HepG2 (cell line): ENCODE measurements around the gene TMEM9. TPM values are rescaled to one million over a fixed set of nuclear protein-coding genes. Genes with fewer than 3 reads are reported as not detected.

Experiments used
- GATA4 ChIP-seq: sonication (generic); IDR thresholded peaks from 2 replicates; pipeline ENCODE4 v1.6.1; 2016; ENCODE audit warnings: antibody characterized with exemption, low read depth, borderline replicate concordance
- PHF21A ChIP-seq: sonication (generic); formaldehyde crosslinking; IDR thresholded peaks from 2 replicates; pipeline ENCODE4 v1.5.0; 2020; ENCODE audit warnings: mild to moderate bottlenecking, missing genetic modification reagents
- PHF8 ChIP-seq: sonication (generic); formaldehyde crosslinking; IDR thresholded peaks from 2 replicates; pipeline ENCODE4 v1.5.0; 2020; ENCODE audit warnings: missing genetic modification reagents
- TRIM24 ChIP-seq: sonication (generic); formaldehyde crosslinking; IDR thresholded peaks from 2 replicates; pipeline ENCODE4 v1.8.0; 2022; ENCODE audit warnings: mild to moderate bottlenecking, missing genetic modification reagents
- ZNF468 ChIP-seq: sonication (generic); formaldehyde crosslinking; IDR thresholded peaks from 2 replicates; pipeline ENCODE4 v1.8.0; 2022; ENCODE audit warnings: mild to moderate bottlenecking, moderate library complexity, missing genetic modification reagents
- polyA plus RNA-seq, 8 experiments: library from polyadenylated mRNA; depleted of rRNA in 3 of 8; stranded (reverse) in 7 of 8; unstranded in 1 of 8; fragments of >200 nt; fragmentation: Illumina TruSeq in 4 of 8; extraction: Trizol in 4 of 8; gene quantifications; 2 replicates each; pipeline versions ENCODE4 v1.2.1 to v1.2.3, GENCODE V29; 2011 to 2016; ENCODE audit warnings: low read depth in 4 of 8, missing spikeins in 1 of 8, mixed read lengths in 1 of 8; ENCODE audit not compliant: insufficient read depth in 1 of 8
- total RNA-seq, 5 experiments: library from RNA; depleted of rRNA; stranded (reverse); fragments of >200 nt; fragmentation: Illumina TruSeq; extraction: Trizol; gene quantifications; 2 replicates each; pipeline ENCODE4 v1.2.3, GENCODE V29; 2016; ENCODE audit warnings: low read depth in 1 of 5
- TF ChIP-seq, protein P1 (sequence below): sonication (generic); formaldehyde crosslinking; IDR thresholded peaks from one replicate; pipeline ENCODE4 v1.5.1; 2020; ENCODE audit warnings: mild to moderate bottlenecking, missing genetic modification reagents; ENCODE audit errors: not compliant biosample characterization
- TF ChIP-seq, protein P2 (sequence below): sonication (generic); formaldehyde crosslinking; IDR thresholded peaks from 2 replicates; pipeline ENCODE4 v1.4.0; 2020; ENCODE audit warnings: mild to moderate bottlenecking, missing genetic modification reagents
- TF ChIP-seq, protein P3 (sequence below): sonication (generic); formaldehyde crosslinking; IDR thresholded peaks from 2 replicates; pipeline ENCODE4 v1.8.0; 2022; ENCODE audit warnings: mild to moderate bottlenecking, missing genetic modification reagents, moderate library complexity
- TF ChIP-seq, protein P4 (sequence below): IDR thresholded peaks from 2 replicates; pipeline ENCODE4 v1.6.1; 2016; ENCODE audit warnings: missing compliant biosample characterization, missing genetic modification reagents, borderline replicate concordance
- TF ChIP-seq, protein P5 (sequence below): sonication (generic); formaldehyde crosslinking; IDR thresholded peaks from 2 replicates; pipeline ENCODE4 v1.8.1; 2022; ENCODE audit warnings: low read depth, mild to moderate bottlenecking, missing genetic modification reagents

The TMEM9 gene
- total and polyA plus RNA-seq, 2 of the 13 experiments (the other 11 are each of a cell fraction or from before 2014, with no cell fraction given): 60.9 to 102 TPM

DNA sequence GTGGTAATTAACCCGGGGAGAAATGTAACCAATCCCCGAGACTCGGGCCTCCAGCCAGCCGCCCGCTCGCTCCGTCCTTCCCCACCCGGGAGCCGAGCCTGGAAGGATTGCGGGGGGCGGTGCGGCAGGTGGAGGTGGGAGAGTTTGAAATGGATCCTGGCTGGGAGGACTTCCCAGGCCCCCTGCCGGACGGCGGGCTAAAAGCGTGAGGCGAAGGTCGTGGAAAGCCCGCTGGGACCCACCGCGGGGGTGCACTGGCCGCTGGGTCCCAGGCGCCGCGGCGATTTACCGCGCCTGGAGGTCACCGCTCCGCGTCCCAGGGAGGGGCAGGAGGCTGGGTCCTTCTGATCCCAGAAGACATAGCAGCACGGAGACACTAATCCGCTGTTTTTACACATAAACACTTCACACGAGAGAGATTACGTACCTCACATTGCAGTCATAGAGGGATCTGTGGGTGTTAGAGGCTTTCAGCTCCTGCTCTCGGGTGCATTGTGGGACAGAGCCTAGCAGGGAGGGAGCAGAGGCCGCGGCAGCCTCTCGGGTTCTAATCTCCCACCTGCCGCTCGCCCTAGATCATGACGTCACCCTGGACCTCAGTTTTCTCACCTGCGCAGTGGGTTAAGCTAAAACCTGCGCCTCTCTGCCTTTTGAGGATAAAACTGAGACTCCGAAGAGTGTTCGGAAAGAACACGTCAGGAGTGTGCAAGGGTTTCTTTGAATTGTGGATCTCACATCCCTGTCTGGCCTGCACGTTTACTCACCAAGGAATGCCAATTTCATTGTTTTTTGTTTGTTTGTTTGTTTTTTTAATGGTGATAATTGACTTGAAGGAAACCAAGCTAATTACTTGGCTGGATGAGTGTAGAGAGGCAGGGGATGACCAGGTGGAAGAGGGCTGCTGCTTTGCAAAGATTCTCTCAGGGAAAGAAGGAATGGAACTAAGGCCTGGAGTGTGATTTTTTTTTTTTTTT lies 17.1 kb upstream of the TMEM9 start (continued):
- TF ChIP-seq, protein P1, sequence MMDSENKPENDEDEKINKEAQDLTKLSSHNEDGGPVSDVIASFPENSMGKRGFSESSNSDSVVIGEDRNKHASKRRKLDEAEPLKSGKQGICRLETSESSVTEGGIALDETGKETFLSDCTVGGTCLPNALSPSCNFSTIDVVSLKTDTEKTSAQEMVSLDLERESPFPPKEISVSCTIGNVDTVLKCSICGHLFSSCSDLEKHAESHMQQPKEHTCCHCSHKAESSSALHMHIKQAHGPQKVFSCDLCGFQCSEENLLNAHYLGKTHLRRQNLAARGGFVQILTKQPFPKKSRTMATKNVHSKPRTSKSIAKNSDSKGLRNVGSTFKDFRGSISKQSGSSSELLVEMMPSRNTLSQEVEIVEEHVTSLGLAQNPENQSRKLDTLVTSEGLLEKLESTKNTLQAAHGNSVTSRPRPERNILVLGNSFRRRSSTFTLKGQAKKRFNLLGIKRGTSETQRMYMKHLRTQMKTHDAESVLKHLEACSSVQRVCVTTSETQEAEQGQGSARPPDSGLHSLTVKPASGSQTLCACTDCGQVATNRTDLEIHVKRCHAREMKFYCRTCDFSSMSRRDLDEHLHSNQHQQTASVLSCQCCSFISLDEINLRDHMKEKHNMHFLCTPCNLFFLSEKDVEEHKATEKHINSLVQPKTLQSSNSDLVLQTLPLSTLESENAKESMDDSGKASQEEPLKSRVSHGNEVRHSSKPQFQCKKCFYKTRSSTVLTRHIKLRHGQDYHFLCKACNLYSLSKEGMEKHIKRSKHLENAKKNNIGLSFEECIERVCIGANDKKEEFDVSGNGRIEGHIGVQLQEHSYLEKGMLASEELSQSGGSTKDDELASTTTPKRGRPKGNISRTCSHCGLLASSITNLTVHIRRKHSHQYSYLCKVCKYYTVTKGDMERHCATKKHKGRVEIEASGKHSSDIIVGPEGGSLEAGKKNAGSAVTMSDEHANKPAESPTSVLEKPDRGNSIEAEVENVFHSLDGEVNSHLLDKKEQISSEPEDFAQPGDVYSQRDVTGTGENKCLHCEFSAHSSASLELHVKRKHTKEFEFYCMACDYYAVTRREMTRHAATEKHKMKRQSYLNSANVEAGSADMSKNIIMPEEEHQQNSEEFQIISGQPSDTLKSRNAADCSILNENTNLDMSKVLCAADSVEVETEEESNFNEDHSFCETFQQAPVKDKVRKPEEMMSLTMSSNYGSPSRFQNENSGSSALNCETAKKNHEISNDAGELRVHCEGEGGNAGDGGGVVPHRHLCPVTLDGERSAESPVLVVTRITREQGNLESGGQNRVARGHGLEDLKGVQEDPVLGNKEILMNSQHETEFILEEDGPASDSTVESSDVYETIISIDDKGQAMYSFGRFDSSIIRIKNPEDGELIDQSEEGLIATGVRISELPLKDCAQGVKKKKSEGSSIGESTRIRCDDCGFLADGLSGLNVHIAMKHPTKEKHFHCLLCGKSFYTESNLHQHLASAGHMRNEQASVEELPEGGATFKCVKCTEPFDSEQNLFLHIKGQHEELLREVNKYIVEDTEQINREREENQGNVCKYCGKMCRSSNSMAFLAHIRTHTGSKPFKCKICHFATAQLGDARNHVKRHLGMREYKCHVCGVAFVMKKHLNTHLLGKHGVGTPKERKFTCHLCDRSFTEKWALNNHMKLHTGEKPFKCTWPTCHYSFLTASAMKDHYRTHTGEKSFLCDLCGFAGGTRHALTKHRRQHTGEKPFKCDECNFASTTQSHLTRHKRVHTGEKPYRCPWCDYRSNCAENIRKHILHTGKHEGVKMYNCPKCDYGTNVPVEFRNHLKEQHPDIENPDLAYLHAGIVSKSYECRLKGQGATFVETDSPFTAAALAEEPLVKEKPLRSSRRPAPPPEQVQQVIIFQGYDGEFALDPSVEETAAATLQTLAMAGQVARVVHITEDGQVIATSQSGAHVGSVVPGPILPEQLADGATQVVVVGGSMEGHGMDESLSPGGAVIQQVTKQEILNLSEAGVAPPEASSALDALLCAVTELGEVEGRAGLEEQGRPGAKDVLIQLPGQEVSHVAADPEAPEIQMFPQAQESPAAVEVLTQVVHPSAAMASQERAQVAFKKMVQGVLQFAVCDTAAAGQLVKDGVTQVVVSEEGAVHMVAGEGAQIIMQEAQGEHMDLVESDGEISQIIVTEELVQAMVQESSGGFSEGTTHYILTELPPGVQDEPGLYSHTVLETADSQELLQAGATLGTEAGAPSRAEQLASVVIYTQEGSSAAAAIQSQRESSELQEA (CRISPR knock-in tag): peak; percentile 48
- peak; percentile 77; the same call in 1 of the 2 replicates for TF ChIP-seq PHF21A (CRISPR knock-in tag)
- TF ChIP-seq PHF8 (CRISPR knock-in tag): peak; percentile 68
- TF ChIP-seq, protein P2, sequence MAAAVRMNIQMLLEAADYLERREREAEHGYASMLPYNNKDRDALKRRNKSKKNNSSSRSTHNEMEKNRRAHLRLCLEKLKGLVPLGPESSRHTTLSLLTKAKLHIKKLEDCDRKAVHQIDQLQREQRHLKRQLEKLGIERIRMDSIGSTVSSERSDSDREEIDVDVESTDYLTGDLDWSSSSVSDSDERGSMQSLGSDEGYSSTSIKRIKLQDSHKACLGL: no peak; the same call in 1 of the 2 replicates
- no peak for TF ChIP-seq GATA4
- TF ChIP-seq, protein P3, sequence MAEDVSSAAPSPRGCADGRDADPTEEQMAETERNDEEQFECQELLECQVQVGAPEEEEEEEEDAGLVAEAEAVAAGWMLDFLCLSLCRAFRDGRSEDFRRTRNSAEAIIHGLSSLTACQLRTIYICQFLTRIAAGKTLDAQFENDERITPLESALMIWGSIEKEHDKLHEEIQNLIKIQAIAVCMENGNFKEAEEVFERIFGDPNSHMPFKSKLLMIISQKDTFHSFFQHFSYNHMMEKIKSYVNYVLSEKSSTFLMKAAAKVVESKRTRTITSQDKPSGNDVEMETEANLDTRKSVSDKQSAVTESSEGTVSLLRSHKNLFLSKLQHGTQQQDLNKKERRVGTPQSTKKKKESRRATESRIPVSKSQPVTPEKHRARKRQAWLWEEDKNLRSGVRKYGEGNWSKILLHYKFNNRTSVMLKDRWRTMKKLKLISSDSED (CRISPR knock-in tag): no peak
- TF ChIP-seq, protein P4, sequence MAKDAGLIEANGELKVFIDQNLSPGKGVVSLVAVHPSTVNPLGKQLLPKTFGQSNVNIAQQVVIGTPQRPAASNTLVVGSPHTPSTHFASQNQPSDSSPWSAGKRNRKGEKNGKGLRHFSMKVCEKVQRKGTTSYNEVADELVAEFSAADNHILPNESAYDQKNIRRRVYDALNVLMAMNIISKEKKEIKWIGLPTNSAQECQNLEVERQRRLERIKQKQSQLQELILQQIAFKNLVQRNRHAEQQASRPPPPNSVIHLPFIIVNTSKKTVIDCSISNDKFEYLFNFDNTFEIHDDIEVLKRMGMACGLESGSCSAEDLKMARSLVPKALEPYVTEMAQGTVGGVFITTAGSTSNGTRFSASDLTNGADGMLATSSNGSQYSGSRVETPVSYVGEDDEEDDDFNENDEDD (CRISPR knock-in tag): 0 out of 2 replicates have a peak, but pooled peaks have one; percentile 39
- TF ChIP-seq, protein P5, sequence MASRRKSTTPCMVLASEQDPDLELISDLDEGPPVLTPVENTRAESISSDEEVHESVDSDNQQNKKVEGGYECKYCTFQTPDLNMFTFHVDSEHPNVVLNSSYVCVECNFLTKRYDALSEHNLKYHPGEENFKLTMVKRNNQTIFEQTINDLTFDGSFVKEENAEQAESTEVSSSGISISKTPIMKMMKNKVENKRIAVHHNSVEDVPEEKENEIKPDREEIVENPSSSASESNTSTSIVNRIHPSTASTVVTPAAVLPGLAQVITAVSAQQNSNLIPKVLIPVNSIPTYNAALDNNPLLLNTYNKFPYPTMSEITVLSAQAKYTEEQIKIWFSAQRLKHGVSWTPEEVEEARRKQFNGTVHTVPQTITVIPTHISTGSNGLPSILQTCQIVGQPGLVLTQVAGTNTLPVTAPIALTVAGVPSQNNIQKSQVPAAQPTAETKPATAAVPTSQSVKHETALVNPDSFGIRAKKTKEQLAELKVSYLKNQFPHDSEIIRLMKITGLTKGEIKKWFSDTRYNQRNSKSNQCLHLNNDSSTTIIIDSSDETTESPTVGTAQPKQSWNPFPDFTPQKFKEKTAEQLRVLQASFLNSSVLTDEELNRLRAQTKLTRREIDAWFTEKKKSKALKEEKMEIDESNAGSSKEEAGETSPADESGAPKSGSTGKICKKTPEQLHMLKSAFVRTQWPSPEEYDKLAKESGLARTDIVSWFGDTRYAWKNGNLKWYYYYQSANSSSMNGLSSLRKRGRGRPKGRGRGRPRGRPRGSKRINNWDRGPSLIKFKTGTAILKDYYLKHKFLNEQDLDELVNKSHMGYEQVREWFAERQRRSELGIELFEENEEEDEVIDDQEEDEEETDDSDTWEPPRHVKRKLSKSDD (CRISPR knock-in tag): no peak
- TF ChIP-seq ZNF468 (CRISPR knock-in tag): no peak
- no peak for TF ChIP-seq TRIM24 (CRISPR knock-in tag)
